BLaER1 (cell line): ENCODE measurements around the gene CKS2.
"Not testable (repeated sequence)": the region's sequence is repeated elsewhere in the genome, so short reads cannot be mapped to it uniquely, and the experiment has no call there.

Experiments
- H3K27ac ChIP-seq: shearing (Covaris generic); formaldehyde crosslinking; 2 replicates; pipeline ENCODE4 v1.8.1; 2022
- H3K27me3 ChIP-seq: shearing (Covaris generic); formaldehyde crosslinking; 2 replicates; pipeline ENCODE4 v1.8.1; 2022
- H3K36me3 ChIP-seq: shearing (Covaris generic); formaldehyde crosslinking; 2 replicates; pipeline ENCODE4 v1.8.1; 2022
- H3K4me1 ChIP-seq: shearing (Covaris generic); formaldehyde crosslinking; 2 replicates; pipeline ENCODE4 v1.8.1; 2022
- H3K4me2 ChIP-seq: shearing (Covaris generic); formaldehyde crosslinking; 2 replicates; pipeline ENCODE4 v1.8.1; 2022
- H3K4me3 ChIP-seq: shearing (Covaris generic); formaldehyde crosslinking; 2 replicates; pipeline ENCODE4 v1.8.1; 2022
- H3K9ac ChIP-seq: shearing (Covaris generic); formaldehyde crosslinking; 2 replicates; pipeline ENCODE4 v1.8.1; 2022
- H3K9me3 ChIP-seq: shearing (Covaris generic); formaldehyde crosslinking; 2 replicates; pipeline ENCODE4 v1.8.1; 2022
- H4K20me1 ChIP-seq: shearing (Covaris generic); formaldehyde crosslinking; 2 replicates; pipeline ENCODE4 v1.8.1; 2022
- Cebpa-rat ChIP-seq: shearing (Covaris generic); IDR thresholded peaks from 2 replicates; pipeline ENCODE4 v1.8.1; 2022

CKS2 gene

GRCh38 chr9:89310475-89311345 lies at the start of gene CKS2:
TSS of gene CKS2 (plus strand) at chr9:89311195. CDS start at chr9:89311293, 98 bp downstream.
- Histone ChIP-seq H3K4me1 (peaks cover 44% of the 10 kb centered on the region), H3K27ac (peak within 1 kb of the TSS; percentile 100), H3K36me3 (peaks cover 15% of the 10 kb centered on the region; the same call in 1 of the 2 replicates), H3K4me3 (peak within 1 kb of the TSS; percentile 93), H3K9ac (peak within 1 kb of the TSS; percentile 98), H3K9me3 (no peaks in the 10 kb centered on the region), H4K20me1 (peaks cover 41% of the 10 kb centered on the region), H3K27me3 (no peaks in the 10 kb centered on the region), H3K4me2 (peak within 1 kb of the TSS; percentile 97)
- TF ChIP-seq Cebpa-rat, result no peak

- H3K4me3 ChIP-seq, result no peak overlapping the region
- no peak overlapping the region for H3K27ac ChIP-seq
- H3K4me2 ChIP-seq, result no peak overlapping the region
- H3K4me1 ChIP-seq, result peaks cover 3% of the 10 kb centered on the region; the same call in 1 of the 2 replicates
- TF ChIP-seq Cebpa-rat, result no peak
- H3K9me3 ChIP-seq, result peaks cover 43% of the 10 kb centered on the region
- H3K36me3 ChIP-seq, result no peaks in the 10 kb centered on the region
- no peaks in the 10 kb centered on the region for H3K27me3 ChIP-seq
- H4K20me1 ChIP-seq, result no peaks in the 10 kb centered on the region
- H3K9ac ChIP-seq, result no peak overlapping the region
Observed at GRCh38 chr9:89273528-89274279, 37.3 kb upstream of the CKS2 start.

- Histone ChIP-seq H4K20me1 (no peaks in the 10 kb centered on the region), H3K4me2 (no peak overlapping the region), H3K9ac (no peak overlapping the region), H3K4me3 (no peak overlapping the region), H3K27ac (no peak overlapping the region), H3K9me3 (peaks cover 43% of the 10 kb centered on the region), H3K27me3 (no peaks in the 10 kb centered on the region), H3K4me1 (peaks cover 12% of the 10 kb centered on the region), H3K36me3 (no peaks in the 10 kb centered on the region)
- TF ChIP-seq Cebpa-rat, result no peak
Observed at GRCh38 chr9:89274838-89275237, 36.2 kb upstream of the CKS2 start.

GRCh38 chr9:89276040-89276439 lies 35.0 kb upstream of the CKS2 start:
- not testable (repeated sequence) for H3K36me3 ChIP-seq, H3K4me2 ChIP-seq, H3K27me3 ChIP-seq, H4K20me1 ChIP-seq, H3K27ac ChIP-seq, H3K9ac ChIP-seq, H3K4me3 ChIP-seq
- Histone ChIP-seq H3K4me1 (peaks cover 12% of the 10 kb centered on the region), H3K9me3 (peaks cover 43% of the 10 kb centered on the region)

- no peak overlapping the region for H3K4me2 ChIP-seq
Observed at GRCh38 chr9:89277043-89277442, 34.0 kb upstream of the CKS2 start.

GRCh38 chr9:89277454-89277853 lies 33.5 kb upstream of the CKS2 start:
- no peak overlapping the region for H3K4me3 ChIP-seq
- no peak overlapping the region for H3K4me2 ChIP-seq
- no peaks in the 10 kb centered on the region for H3K36me3 ChIP-seq
- no peak overlapping the region for H3K27ac ChIP-seq
- H3K4me1 ChIP-seq, result peaks cover 12% of the 10 kb centered on the region
- no peak overlapping the region for H3K9ac ChIP-seq
- no peaks in the 10 kb centered on the region for H4K20me1 ChIP-seq
- peaks cover 20% of the 10 kb centered on the region for H3K27me3 ChIP-seq
- TF ChIP-seq Cebpa-rat, result no peak
- peaks cover 41% of the 10 kb centered on the region for H3K9me3 ChIP-seq

More at GRCh38 chr9:89277043-89277442, 34.0 kb upstream of the CKS2 start:
- Histone ChIP-seq H3K9ac (no peak overlapping the region), H3K36me3 (no peaks in the 10 kb centered on the region), H3K4me1 (peaks cover 12% of the 10 kb centered on the region), H3K4me3 (no peak overlapping the region), H3K27me3 (peaks cover 16% of the 10 kb centered on the region), H3K9me3 (peaks cover 42% of the 10 kb centered on the region), H4K20me1 (no peaks in the 10 kb centered on the region), H3K27ac (no peak overlapping the region)
- TF ChIP-seq Cebpa-rat, result no peak

GRCh38 chr9:89278551-89278950 lies 32.4 kb upstream of the CKS2 start:
- peaks cover 12% of the 10 kb centered on the region for H3K4me1 ChIP-seq
- no peak overlapping the region for H3K9ac ChIP-seq
- peak overlapping the region; percentile 51; the same call in 1 of the 2 replicates for H3K4me2 ChIP-seq
- H3K9me3 ChIP-seq, result peaks cover 38% of the 10 kb centered on the region
- no peak overlapping the region for H3K27ac ChIP-seq
- TF ChIP-seq Cebpa-rat, result no peak
- H3K36me3 ChIP-seq, result no peaks in the 10 kb centered on the region
- H3K27me3 ChIP-seq, result peaks cover 23% of the 10 kb centered on the region
- H3K4me3 ChIP-seq, result no peak overlapping the region
- no peaks in the 10 kb centered on the region for H4K20me1 ChIP-seq

GRCh38 chr9:89278997-89279739 lies 31.8 kb upstream of the CKS2 start:
- H3K9ac ChIP-seq, result no peak overlapping the region
- peaks cover 12% of the 10 kb centered on the region for H3K4me1 ChIP-seq
- peaks cover 31% of the 10 kb centered on the region for H3K9me3 ChIP-seq
- H3K27ac ChIP-seq, result no peak overlapping the region
- H3K36me3 ChIP-seq, result no peaks in the 10 kb centered on the region
- no peaks in the 10 kb centered on the region for H4K20me1 ChIP-seq
- peak overlapping the region; percentile 51 for H3K4me2 ChIP-seq
- H3K4me3 ChIP-seq, result no peak overlapping the region
- no peak for TF ChIP-seq Cebpa-rat
- peaks cover 23% of the 10 kb centered on the region for H3K27me3 ChIP-seq

- peaks cover 12% of the 10 kb centered on the region for H3K4me1 ChIP-seq
- H3K36me3 ChIP-seq, result no peaks in the 10 kb centered on the region
- no peak overlapping the region for H3K4me3 ChIP-seq
- no peak overlapping the region for H3K9ac ChIP-seq
- peaks cover 12% of the 10 kb centered on the region for H3K9me3 ChIP-seq
- H3K4me2 ChIP-seq, result no peak overlapping the region
- H3K27me3 ChIP-seq, result peaks cover 23% of the 10 kb centered on the region
- TF ChIP-seq Cebpa-rat, result no peak
- H3K27ac ChIP-seq, result no peak overlapping the region
- no peaks in the 10 kb centered on the region for H4K20me1 ChIP-seq
Observed at GRCh38 chr9:89281106-89281505, 29.9 kb upstream of the CKS2 start.

GRCh38 chr9:89282248-89282968 lies 28.6 kb upstream of the CKS2 start:
- Histone ChIP-seq H3K4me3 (peak overlapping the region; percentile 32; the same call in 1 of the 2 replicates), H3K4me2 (peak overlapping the region; percentile 68), H3K4me1 (peaks cover 12% of the 10 kb centered on the region), H3K27me3 (peaks cover 23% of the 10 kb centered on the region)
- H3K9me3 ChIP-seq, H3K36me3 ChIP-seq, H3K27ac ChIP-seq, H3K9ac ChIP-seq, H4K20me1 ChIP-seq: not testable (repeated sequence)
